Omental fat pad (tissue), 4 donors: ENCODE data around the gene PALMD. TPM values are rescaled to one million over a fixed set of nuclear protein-coding genes. Genes with fewer than 3 reads are reported as not detected.

Experiments used
- ATAC-seq: fragments of 150-250 bp; one replicate; pipeline ENCODE4 v1.9.1; 2016; ENCODE audit warnings: mild to moderate bottlenecking, moderate library complexity; ENCODE audit not compliant: low FRiP score
- DNase-seq: peaks from one replicate; pipeline ENCODE4 v3.0.0-alpha.2; 2019; ENCODE audit warnings: low spot score
- total RNA-seq, 4 donors: library from RNA; depleted of rRNA; stranded (reverse); fragments of >200 nt; gene quantifications; one replicate each; pipeline ENCODE4 v1.1.0, GENCODE V29; 2016
- TF ChIP-seq, protein P1 (sequence below), 3 donors: fragments of 450-650 bp; IDR thresholded peaks; one replicate each; pipeline ENCODE4 v1.5.1; 2016 to 2017; ENCODE audit warnings: antibody characterized with exemption in 3 of 3, mild to moderate bottlenecking in 3 of 3, moderate library complexity in 2 of 3

PALMD gene
- total RNA-seq, 4 donors from 2014 or later: 86.2 to 235 (median 136) TPM

DNA sequence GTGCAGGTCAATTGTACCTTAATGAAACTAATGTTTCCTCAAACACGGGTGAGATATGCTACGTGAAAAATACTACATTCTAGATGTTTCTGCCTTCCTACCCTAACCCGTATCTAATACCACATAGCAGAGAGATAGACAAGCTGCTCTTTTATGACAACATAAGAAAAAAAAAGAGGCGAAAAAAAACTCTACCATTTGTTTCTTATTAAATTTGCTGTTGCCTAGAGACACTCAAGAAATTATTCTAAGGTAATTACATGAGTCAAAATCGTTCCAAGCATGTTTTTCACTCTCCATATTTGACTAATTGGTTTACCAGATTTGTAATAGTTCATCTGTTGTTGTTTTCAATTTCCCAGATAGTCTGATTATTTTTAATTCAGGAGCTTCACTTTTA lies 27.4 kb downstream of the PALMD start:
- TF ChIP-seq, protein P1, sequence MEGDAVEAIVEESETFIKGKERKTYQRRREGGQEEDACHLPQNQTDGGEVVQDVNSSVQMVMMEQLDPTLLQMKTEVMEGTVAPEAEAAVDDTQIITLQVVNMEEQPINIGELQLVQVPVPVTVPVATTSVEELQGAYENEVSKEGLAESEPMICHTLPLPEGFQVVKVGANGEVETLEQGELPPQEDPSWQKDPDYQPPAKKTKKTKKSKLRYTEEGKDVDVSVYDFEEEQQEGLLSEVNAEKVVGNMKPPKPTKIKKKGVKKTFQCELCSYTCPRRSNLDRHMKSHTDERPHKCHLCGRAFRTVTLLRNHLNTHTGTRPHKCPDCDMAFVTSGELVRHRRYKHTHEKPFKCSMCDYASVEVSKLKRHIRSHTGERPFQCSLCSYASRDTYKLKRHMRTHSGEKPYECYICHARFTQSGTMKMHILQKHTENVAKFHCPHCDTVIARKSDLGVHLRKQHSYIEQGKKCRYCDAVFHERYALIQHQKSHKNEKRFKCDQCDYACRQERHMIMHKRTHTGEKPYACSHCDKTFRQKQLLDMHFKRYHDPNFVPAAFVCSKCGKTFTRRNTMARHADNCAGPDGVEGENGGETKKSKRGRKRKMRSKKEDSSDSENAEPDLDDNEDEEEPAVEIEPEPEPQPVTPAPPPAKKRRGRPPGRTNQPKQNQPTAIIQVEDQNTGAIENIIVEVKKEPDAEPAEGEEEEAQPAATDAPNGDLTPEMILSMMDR (IDR thresholded peaks at IDR 0.05): no peak
- no peak for ATAC-seq
- DNase-seq: no peak

DNA sequence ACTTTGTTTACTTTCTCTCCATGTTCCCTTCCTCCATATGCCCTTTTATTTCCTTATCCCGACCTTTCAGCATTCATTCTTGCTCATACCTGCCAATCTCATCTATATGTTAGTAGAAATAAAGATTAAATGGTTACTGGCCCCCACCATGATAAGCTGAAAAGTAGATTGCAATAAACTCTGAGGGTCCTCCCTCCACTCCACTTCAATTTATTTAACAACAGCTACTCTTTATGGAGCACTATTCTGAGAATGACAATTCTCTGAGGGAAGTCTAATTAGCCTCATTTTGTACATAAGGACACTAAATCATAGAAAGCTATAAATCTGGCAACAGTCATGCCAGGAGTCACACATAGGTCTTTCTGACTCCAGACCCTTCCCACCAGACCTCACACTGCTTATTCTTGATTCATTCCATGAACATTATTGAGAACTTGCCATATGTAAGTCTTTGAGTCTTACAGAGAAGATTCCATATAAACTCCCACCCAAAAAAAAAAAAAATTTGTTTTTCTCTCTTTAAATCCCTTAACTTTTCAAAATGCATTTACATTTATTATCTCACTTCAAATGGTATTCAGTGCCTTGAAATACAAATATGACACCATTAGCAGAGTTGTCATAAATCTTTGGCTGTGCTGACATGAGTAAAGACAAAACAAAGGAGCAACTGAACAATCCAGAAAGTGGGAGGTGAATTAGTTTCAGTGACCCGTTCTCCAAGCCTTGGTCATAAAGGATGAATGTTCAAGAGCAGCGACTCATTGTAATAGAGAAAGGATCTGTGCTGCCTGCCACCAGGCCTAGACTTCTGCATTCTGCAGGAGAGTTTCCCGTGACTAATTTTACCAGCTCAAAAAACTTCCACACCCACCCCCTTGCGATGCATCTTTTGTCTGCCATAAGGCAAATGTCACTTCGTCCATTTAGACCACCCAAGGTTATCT lies 28.5 kb downstream of the PALMD start:
- no peak for DNase-seq
- TF ChIP-seq, protein P1 (IDR thresholded peaks at IDR 0.05): no peak
- no peak for ATAC-seq

DNA sequence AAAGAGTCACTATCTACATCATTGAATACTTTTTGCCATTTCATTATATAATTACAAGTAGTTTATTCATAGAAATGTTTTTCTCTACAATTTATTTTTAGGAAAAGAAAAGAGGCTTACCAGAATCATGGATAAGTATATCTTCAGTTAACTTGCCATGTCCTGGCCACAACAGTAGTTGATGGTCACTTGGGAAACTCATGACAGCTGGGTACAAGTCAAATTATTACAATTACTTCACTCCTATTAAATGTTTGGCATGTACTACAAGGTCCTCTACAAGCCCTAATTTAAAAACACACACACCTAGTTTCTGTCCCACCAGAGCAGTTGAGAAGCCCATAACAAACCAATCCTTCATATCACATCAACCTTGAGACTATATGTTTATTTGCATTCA lies 29.4 kb downstream of the PALMD start:
- ATAC-seq (no peak), DNase-seq (no peak)
- TF ChIP-seq, protein P1 (IDR thresholded peaks at IDR 0.05): no peak

DNA sequence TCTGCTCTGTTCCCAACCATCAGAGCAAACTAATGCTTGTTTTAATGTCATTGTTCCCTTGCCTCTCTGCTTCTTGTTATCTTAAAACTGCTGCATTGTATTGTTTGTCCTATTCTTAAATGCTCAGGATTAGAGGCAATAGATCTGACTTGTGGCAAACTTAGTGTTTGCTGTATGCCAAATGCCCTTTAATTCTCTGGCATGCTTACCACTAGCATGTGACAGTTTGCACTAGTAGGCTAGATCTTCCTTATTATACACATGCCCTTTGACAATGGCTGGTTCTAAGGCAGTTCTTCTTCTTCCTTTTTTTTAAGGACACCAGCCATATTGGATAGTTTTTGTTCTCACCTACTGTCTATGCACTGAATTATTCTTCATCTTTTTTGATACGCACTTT lies 30.1 kb downstream of the PALMD start:
- TF ChIP-seq, protein P1 (IDR thresholded peaks at IDR 0.05): no peak
- no peak for ATAC-seq
- no peak for DNase-seq

DNA sequence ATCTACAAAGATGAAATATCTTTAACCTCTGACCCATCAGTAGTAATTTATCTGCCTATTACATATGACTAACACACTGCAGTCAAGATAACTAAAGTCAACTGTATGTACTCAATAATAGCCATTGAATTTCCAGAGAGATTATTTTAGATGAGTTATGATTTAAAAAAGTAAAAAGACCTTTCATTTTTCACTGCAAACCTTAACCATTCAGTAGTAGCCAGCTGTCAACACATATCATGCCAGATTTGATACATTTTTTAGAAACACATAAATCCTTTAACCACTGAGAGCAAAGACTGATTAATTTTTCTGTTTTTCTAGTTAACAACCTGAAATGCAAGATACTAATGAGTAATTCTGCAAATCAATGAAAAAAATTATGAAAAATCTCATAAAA lies 31.0 kb downstream of the PALMD start:
- no peak for DNase-seq
- ATAC-seq: no peak
- TF ChIP-seq, protein P1 (IDR thresholded peaks at IDR 0.05): no peak

DNA sequence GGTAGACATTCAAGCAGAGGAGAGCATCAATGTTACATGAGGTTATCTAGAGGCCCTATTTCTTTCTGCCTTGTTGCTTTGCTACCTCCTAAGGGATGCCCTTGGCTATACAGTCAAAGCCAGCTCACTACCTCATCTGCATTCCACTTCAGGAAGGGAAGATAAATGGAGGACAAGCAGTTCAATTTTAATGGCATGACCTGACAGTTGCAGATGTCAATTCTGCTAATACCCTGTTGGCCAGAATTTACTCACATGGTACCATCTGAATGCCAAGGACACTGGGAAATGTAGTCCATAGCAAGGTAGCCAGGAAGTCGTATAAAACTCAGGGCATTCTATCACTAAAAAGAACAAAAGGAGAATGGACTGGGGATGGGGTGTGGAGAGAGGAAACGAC lies 31.5 kb downstream of the PALMD start:
- TF ChIP-seq, protein P1 (IDR thresholded peaks at IDR 0.05): no peak
- ATAC-seq: no peak

DNA sequence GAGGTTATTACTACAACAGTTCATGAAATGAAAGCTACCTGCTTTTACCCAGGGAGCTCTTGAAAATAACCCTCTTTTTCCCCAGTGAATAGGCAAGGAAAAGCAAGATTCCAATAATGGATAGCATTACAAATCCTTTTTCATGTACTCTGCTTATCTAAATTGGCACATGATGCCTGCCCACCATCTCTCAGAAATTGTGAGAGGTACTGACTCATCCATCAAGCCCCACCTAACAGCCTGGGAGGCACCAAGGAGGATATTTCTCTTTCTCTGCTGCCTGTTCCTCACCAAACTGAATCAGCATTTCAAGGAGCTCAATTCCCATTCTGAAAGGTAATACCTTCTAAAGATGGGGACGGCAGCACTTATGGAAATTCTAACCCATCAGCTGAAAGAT lies 34.4 kb downstream of the PALMD start:
- DNase-seq: no peak
- peak; percentile 87 for ATAC-seq
- TF ChIP-seq, protein P1 (IDR thresholded peaks at IDR 0.05): no peak

More for the DNA sequence above, 31.5 kb downstream of the PALMD start:
- no peak for DNase-seq
